ENCODE results near the gene CYFIP1.
A peak's percentile ranks its signal among the peaks of the same experiment; 100 is the strongest.

The CYFIP1 gene

DNA sequence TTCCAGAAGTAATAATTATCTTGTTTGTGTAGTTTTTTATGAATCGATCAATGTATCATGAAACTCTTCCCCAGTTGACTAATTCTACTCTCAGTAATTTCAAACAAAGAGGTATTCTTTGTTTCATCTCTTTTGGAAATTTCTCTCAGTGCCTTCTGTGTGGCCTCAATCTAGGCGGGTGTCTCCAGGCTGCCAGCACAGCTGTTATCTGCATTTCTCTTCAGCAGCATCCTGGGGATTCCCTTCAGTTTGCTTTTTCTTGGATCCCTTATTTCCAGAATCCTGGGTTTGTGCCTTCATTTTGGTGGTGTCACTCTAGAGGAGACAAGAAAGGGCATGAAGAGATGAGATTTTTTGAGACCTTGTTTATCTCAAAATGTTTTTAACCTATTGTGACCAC, 119.0 kb downstream of the CYFIP1 start:
- no peak for DNase-seq

DNA sequence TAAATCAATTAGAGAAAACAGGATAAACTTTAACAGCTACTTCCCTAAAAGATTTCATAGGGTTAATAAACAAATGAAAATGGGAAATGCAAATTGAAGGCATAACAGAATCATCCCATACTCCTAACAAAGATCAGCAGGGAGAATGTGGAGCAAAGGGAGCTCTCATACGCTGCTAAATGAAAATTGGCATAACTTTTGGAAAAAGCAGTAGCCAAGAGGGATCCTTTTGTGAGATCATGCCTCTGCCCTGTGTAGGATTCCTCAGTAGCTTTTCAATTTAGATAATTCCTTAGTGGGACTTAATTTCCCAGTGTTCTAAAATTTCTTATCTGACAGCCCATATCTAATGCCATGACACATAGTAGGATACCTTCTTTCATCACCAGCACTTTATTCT, 123.5 kb downstream of the CYFIP1 start:
- DNase-seq: no peak

DNA sequence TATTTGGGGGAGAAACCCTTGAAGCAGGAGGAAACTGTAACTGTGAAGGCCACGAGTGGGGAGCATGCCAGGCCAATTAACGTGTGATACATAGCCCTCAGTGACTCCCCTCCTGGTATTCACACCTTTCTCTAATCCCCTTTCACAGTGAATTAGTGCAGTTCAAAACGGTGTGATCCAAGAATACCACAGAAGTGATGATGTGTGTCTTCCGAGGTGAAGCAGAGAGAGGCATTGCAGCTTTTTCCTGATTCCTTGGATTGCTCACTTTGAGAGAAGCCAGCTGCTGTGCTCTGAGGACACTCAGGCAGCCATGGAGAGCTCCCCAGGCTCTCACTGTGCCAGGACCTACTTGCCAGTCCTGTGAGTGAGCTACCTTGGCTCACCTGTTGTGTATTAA, 124.4 kb downstream of the CYFIP1 start:
- no peak for DNase-seq

DNA sequence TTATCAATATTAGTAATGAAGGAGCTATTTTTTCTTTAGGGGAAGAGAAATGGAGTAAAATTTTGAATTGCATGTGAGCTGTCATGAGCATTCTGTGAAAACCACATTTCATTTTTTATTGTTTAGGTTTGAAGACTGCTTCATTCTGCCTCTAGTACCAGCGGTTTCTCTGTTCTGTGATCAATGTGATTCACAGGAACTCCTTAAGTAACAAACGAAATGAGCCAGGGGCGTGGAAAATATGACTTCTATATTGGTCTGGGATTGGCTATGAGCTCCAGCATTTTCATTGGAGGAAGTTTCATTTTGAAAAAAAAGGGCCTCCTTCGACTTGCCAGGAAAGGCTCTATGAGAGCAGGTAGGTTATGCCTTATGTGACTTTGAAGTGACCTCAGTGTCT, 128.7 kb downstream of the CYFIP1 start:
- DNase-seq: no peak

DNA sequence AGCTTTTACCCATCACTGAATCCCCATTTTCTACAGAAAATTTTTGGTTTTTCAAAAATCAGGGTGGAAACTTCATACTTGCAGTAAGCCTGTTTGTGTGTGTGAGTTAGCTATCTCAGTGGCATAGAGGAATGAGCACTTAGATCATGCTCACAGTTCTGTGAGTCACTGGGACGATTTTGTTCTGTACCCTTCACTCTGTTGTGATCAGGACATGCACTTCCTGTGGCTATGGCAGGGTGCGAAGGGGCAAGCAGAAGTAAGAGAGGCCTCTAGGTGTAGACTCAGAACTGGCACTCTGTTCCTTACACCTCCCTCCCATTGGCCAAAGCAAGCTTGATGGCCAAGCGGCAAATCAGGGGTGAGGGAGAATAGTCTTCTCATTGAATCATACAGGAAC, 130.1 kb downstream of the CYFIP1 start:
- DNase-seq: no peak

DNA sequence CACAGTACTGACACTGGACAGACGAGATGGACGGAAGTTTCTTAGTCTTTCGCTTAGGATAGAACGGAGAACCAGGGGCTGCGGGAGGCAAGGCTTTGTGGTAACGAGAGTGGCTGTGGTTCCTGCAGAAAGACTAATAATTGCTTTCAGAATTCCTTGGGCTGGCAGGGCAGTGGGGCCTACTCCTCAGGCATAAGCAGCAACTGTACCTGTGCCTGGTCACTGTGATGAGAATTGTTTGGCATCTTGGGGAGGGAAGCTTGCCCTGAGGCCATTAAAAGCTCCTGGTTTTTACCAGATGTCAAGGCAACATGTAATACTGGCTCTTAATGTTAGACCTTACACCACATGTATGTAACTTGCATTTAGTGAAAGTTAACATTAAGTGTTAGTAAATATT, 134.1 kb downstream of the CYFIP1 start:
- DNase-seq: no peak

DNA sequence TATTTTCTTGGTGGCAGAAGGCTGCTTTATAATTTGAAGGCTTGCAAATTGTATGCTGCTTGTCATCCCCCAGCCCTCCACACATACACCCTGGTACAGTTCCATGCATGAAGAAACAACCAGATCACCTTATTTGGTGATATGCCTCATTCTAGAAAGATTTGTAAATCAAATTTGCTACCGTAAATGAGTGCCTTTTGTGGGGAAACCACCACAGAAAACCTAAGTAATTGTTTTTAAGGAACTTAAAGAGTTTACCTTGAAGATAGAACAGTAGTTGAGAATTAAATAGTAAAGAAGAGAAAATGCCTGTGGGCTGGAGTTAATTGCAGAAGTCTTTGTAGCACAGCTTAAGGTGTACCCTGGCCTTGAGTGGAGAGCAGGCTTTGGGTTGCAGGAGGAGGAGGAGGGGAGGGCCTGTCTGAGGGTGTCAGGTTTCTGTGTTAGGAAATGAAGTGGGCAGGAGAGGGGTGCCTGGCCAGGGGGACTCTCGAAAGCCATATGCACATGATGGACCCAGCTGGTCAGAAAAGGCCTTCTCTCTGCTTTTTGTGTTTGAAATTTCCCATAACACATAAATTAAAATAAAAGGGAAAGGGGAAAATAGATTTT, 134.8 kb downstream of the CYFIP1 start:
- no peak for DNase-seq

DNA sequence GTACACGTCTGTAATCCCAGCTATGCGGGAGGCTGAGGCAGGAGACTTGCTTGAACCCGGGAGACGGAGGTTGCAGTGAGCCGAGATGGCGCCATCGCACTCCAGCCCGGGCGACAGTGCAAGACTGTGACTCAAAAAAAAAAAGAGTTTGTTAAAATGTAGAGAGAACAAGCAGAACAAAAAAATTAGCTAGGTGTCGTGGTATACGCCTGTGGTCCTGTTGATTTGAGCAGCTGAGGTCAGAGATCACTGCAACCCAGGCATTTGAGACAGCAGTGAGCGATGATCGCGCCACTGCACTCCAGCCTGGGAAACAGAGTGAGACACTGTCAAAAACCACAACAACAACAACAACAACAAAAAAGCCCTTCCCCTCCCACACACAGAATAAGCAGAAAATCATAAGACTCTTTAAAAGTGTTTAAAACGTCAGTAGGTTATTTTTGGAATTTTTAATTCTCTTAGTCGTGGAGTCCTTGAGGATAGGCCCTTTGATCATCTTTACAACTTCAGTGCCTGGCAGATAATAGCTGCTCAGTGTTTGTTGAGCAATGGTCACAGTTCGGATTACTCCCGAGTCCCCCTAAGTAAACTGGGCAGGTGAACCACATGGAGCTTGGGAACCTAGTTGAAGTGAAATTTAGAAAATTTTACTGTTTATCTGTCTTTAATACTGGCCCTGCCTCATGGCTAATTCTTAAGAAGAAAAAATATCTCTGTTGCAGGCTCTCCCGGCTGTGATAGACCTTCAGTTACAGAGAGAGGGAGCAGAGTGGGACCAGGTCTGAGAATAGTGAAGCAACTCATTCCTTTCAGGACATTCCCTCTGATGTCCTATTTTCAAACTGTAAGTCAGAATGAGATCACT, 135.5 kb downstream of the CYFIP1 start:
- DNase-seq: no peak

DNA sequence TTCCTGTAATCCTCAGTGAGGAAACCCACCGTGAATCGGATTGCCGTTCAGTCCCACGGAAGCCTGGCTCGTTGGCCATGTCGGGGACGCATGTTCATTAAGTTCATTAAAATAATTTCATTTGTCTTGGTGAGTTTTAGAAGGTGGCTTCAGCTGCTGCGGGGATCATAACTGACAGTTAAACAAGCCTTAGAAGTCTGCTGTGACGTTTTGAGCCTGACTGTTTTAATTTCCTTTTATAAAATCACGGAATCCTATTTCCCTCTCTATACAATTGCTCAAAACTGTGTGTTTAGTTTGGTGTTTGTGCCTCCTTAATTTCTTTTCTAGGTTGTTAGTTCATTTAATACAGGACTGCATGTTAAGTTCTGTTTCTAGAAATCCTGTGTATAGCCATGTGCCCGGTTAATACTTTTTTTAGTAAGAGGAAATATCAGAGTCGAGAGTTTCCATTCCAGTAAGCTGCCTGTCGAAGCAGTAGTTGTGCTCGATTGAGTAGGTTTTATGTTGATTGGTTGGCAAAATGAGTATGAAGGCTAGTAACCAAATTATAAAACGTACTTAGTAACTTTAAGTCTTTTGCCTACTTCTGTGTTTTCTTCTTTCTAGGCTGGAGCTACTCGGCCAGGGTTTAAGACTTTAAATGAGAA, 141.0 kb downstream of the CYFIP1 start:
- peak; percentile 33 for DNase-seq

DNA sequence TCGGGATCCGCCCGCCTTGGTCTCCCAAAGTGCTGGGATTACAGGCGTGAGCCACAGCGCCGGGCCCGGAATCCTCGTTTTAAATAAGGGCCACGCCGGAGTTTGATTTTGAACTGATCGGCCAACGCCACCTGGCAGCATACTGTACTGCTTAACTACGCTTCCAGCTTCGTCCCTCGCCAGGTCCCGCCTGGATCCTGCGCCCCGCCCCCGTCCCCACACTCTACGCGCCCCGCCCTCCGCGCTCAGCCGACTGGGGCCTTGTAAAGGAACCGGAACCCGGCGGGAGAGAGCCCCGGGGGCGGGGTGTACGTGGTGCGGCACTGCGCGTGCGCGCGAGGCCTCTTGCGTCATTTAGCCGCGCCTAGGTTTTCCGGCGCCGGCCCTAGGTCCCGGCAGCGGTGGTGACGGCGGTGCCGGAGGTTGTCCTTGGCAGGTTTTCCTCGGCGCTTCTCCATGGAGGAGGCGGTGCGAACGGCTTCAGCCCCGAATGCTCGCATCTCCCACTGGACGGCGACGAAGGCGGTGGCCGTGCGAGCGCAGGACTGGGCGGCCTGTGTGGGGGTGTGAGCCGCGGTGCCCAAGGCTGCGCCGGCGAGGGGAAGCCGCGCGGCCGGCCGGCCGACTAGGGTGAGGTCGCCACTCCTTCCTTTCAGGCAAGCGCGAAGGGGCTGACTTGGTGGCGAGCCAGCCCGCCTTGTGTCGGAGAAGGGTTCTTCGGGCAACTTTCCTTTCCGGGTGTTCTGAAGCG, 141.7 kb downstream of the CYFIP1 start, which contains the start of gene NIPA2:
Gene NIPA2 (plus strand): TSS at position 375 of the 751 bp plus-strand sequence. CDS start 13,066 bp downstream, outside the sequence.
- DNase-seq: peak; percentile 99

DNA sequence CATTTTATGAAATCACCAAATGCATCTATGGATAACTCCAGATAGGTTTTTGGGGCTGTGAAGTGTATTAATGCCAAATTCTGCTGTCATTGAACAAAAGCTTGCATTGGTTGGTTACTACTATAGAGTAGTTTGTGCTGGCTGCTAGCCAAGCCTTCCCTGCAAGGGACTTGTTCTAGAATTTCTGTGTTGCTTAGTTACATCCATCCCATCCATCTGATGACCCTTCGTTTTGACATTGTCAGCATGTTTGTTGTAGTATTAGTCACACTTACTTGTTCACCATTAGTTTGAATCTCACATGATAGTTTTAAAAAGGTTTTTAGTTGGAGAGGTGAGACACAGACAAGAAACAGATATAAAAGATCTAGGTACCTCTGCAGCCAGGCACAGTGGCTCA, 148.7 kb downstream of the CYFIP1 start:
- DNase-seq: peak; percentile 20

DNA sequence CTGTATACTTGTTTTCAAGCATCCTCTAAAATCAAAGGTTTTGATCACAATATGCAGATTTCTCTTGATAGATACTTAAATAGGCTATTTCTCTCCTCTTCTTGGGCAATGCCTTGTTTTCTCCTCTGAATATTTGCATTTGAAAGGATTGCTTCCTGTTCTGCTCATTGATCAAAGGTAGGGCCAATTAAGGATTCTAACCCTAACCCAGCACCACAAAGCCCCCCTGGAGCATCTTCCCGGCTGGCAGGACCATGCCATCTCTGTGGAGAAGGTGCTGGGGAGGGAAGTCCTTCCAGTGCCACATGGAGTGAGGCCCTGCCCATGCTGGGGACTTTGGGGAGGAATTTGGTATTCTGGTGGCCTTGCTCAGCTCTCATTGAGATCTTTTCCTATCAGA, 153.0 kb downstream of the CYFIP1 start:
- DNase-seq: no peak

DNA sequence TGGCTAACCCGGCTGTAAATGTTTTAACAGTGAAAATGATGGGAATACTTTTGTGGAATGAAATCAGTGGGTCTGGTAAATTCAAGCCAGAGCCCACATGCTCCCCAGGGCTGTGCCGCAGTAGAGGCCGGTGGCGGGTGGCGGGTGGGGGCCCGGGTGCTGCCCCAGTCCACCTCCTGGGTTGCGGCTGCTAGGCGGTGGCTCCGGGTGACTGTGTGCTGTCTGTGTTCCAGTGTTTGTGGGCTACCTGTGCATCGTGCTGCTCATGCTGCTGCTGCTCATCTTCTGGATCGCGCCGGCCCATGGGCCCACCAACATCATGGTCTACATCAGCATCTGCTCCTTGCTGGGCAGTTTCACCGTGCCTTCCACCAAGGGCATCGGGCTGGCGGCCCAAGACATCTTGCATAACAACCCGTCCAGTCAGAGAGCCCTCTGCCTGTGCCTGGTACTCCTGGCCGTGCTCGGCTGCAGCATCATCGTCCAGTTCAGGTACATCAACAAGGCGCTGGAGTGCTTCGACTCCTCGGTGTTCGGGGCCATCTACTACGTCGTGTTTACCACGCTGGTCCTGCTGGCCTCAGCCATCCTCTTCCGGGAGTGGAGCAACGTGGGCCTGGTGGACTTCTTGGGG, 156.6 kb downstream of the CYFIP1 start:
- DNase-seq: no peak

DNA sequence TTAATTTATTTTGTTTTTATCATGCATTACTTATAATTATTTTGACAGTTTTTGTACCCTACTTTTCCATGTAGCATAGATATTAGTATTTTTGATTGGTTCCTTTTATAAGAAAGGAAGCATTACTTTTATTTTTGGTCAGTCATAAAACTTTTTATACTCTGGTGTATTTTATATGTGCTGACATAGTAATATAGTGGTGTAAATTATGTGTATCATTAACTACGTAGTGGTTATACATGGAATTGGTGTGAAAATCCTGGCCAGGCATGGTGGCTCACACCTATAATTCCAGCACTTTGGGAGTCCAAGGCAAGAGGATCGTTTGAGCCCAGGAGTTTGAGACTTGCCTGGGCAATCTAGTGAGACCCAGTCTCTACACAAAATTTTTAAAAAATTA, 160.5 kb downstream of the CYFIP1 start:
- DNase-seq: no peak

All from hematopoietic multipotent progenitor cell treated with erythropoietin and hydrocortisone succinate and interleukin-3 and kit ligand, for 6 days (in vitro differentiated cells).